ENCODE results near the gene PRDX1. TPM values are rescaled to one million over a fixed set of nuclear protein-coding genes. Genes with fewer than 3 reads are reported as not detected.
"Not testable (repeated sequence)": the region's sequence is repeated elsewhere in the genome, so short reads cannot be mapped to it uniquely, and the experiment has no call there.

PRDX1 gene
- total RNA-seq, 2 experiments from 2014 or later, result 746 to 755 TPM

DNA sequence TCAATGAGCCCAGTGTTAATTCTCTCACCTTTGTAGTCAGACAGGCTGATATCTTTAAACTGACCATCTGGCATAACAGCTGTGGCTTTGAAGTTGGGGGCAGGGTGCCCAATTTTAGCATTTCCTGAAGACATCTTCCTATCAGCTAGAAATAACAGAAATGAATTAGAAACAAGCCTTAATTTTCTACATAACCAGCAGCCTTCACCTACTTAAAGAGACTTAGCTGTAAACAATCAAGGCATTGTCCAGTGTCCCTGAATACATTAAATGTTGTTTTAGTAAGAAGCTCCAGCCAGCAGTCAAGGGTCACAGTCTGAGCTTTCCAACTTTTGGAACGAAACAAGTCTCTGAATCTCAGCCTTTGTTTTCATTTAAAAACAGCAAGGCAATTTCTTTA lies 2.8 kb downstream of the PRDX1 start:
- DNase-seq, result no peak
- Mint-ChIP-seq H3K9me3 (no peaks in the 10 kb centered on the region), H3K4me3 (peak overlapping the region; percentile 93), H3K27me3 (peaks cover 4% of the 10 kb centered on the region), H3K27ac (peak overlapping the region; percentile 23), H3K4me1 (peaks cover 50% of the 10 kb centered on the region), H3K36me3 (peaks cover 44% of the 10 kb centered on the region)

DNA sequence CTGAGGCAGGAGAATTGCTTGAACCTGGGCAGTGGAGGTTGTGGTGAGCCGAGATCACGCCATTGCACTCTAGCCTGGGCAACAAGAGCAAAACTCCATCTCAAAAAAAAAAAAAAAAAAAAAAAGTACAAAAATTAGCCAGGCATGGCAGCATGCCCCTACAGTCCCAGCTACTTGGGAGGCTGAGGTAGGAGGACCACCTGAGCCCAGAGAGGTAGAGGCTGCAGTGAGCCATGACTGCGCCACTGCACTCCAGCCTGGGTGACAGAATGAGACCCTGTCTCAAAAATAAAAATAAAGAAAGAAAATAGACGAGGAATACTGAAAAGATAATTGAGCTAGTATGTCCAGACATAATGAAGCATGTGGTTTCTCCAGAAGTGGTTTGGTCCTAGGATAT lies 3.3 kb downstream of the PRDX1 start:
- H3K36me3 Mint-ChIP-seq, result peaks cover 44% of the 10 kb centered on the region
- DNase-seq, H3K4me3 Mint-ChIP-seq, H3K9me3 Mint-ChIP-seq, H3K27me3 Mint-ChIP-seq: not testable (repeated sequence)
- peaks cover 50% of the 10 kb centered on the region for H3K4me1 Mint-ChIP-seq
- peak overlapping the region; percentile 68 for H3K27ac Mint-ChIP-seq

DNA sequence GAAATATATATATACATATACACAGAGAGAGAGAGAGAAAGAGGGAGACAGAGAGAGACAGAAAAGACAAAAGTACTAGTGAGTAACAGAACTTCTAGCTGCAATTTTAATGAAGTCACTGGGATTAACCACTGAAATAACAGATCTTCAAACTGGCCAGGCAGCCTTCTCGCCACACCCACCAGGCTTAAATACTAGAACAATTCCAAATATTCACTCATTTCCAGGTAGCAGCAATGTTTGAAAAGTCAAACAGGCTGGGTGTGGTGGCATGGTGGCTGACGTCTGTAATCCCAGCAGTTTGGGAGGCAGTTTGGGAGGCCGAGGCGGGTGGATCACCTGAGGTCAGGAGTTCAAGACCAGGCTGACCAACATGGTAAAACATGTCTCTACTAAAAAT lies 5.2 kb downstream of the PRDX1 start:
- H3K4me3 Mint-ChIP-seq, result no peak overlapping the region
- peak overlapping the region; percentile 45 for H3K27ac Mint-ChIP-seq
- peaks cover 49% of the 10 kb centered on the region for H3K36me3 Mint-ChIP-seq
- no peaks in the 10 kb centered on the region for H3K27me3 Mint-ChIP-seq
- no peak for DNase-seq
- no peaks in the 10 kb centered on the region for H3K9me3 Mint-ChIP-seq
- peaks cover 36% of the 10 kb centered on the region for H3K4me1 Mint-ChIP-seq

DNA sequence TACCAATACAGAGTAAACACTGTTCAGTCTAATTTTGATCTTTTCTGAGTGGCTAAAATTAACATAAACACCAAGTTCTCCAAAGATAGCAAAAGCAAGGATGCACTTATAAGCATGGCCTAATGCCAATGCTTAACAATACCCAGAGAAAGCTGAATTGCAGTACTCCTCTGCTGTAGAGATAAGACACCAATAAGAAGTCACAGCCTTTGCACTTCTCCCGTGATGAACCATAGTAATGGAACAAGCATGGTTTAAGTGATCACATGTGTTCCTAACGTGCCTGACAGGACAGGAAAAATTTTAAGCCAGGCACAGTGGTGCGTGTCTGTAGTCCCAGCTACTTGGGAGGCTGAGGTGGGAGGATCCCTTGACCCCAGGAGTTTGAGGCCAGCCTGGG lies 5.6 kb downstream of the PRDX1 start:
- Mint-ChIP-seq H3K36me3 (peaks cover 47% of the 10 kb centered on the region), H3K4me1 (peaks cover 36% of the 10 kb centered on the region), H3K27ac (no peak overlapping the region)

DNA sequence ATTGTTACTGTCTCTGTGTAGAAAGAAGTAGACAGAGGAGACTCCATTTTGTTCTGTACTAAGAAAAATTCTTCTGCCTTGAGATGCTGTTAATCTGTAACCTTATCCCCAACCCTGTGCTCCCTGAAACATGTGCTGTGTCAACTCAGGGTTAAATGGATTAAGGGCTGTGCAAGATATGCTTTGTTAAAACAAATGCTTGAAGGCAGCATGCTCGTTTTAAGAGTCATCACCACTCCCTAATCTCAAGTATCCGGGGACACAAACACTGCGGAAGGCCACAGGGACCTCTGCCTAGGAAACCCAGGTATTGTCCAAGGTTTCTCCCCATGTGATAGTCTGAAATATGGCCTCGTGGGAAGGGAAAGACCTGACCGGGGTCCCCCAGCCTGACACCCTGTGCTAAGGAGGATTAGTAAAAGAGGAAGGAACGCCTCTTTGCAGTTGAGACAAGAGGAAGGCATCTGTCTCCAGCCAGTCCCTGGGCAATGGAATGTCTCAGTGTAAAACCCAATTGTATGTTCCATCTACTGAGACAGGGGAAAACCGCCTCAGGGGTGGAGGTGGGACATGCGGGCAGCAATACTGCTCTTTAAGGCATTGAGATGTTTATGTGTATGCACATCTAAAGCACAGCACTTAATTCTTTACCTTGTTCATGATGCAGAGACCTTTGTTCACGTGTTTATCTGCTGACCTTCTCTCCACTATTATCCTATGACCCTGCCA lies 8.0 kb downstream of the PRDX1 start:
- Mint-ChIP-seq H3K27ac (peak overlapping the region; percentile 58), H3K36me3 (peaks cover 47% of the 10 kb centered on the region), H3K4me1 (peaks cover 23% of the 10 kb centered on the region)
- not testable (repeated sequence) for H3K4me3 Mint-ChIP-seq, H3K27me3 Mint-ChIP-seq, DNase-seq, H3K9me3 Mint-ChIP-seq

More for the DNA sequence above, 5.6 kb downstream of the PRDX1 start:
- no peak overlapping the region for H3K4me3 Mint-ChIP-seq
- H3K9me3 Mint-ChIP-seq, result no peaks in the 10 kb centered on the region
- H3K27me3 Mint-ChIP-seq, result no peaks in the 10 kb centered on the region
- DNase-seq, result no peak

DNA sequence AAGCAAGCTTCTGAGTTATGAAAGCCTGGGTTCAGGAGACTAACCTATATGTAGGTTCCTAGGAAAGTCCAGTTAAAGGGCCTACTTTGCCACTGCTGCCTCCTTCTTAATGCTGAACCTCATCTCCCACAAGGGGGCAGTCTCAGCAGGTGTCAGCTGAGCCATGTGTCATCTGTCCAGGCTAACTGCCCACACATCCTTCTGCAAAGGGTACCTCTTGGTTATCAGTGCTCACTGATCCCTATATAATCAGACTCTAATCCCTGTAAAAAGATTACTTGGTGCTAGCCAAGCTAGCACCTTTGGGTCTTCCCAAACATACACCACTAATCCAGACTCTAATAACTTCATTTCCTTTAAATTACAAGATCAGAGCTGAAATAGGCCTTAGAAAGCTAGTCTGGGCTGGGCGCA lies 9.0 kb downstream of the PRDX1 start:
- Mint-ChIP-seq H3K9me3 (no peaks in the 10 kb centered on the region), H3K27ac (peak overlapping the region; percentile 43), H3K36me3 (peaks cover 45% of the 10 kb centered on the region), H3K4me3 (no peak overlapping the region), H3K27me3 (no peaks in the 10 kb centered on the region), H3K4me1 (peaks cover 20% of the 10 kb centered on the region)
- peak; percentile 51 for DNase-seq

DNA sequence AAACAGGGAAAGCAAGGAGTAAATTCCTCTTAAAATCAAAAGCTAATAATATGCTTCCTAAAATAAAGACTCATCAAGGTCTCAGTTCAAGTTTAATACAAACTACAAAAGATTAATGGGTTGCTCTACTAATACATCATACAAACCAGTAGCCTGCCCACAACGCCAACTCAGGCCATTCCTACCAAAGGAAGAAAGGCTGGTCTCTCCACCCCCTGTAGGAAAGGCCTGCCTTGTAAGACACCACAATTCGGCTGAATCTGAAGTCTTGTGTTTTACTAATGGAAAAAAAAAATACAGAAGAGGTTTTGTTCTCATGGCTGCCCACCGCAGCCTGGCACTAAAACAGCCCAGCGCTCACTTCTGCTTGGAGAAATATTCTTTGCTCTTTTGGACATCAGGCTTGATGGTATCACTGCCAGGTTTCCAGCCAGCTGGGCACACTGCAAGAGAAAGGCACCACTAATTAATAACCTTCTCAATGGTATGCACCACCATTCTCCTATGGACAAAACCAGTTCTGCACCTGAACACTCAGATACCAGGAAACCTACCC lies 10.6 kb downstream of the PRDX1 start:
- H3K36me3 Mint-ChIP-seq, result peaks cover 32% of the 10 kb centered on the region
- H3K27ac Mint-ChIP-seq, result no peak overlapping the region
- DNase-seq, result no peak
- H3K4me1 Mint-ChIP-seq, result peaks cover 9% of the 10 kb centered on the region
- no peak overlapping the region for H3K4me3 Mint-ChIP-seq
- no peaks in the 10 kb centered on the region for H3K27me3 Mint-ChIP-seq
- H3K9me3 Mint-ChIP-seq, result no peaks in the 10 kb centered on the region

DNA sequence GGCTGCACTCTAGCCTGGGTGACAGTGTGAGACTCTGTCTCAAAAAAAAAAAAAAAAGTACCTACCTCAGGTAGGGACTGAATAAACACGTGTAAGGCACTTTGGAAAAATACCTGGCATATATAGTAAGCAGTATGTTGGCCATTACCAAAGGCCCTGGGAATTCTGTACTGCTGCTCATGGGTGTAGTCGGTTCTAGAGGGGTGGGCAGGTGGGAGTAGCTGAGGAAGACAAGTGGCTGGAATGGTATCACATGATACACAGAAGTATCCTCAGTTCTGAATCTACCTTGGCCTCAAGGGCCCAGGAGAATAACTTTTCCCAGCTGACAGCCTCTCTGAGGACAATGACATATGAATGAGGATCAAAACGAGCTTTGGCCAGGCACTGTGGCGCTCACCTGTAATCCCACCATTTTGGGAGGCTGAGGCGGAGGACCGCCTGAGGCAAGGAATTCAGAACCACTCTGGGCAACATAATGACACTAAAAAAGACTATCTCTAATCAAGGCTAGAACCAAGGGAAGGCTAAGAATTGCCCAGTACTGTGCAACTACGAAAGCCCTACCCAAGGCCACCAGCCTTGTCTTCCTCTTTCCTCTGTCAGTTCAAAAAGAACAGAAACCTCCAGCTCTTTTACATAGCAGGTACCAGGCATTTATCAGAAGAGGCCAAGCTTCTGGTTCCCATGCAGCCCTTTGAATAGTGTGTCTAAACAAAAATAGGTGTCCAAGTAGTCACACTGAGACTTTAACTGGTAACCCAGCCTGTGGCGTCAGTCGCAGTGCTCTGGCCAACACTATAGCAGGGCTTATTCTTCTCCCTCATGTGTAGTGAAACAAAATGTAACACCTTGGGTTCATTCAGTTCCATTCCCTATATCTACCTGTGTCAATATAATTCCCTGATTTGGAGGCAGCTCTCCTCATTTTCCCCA lies 11.4 kb downstream of the PRDX1 start:
- H3K27ac Mint-ChIP-seq, result no peak overlapping the region
- H3K4me3 Mint-ChIP-seq, result no peak overlapping the region
- no peaks in the 10 kb centered on the region for H3K9me3 Mint-ChIP-seq
- H3K27me3 Mint-ChIP-seq, result no peaks in the 10 kb centered on the region
- peaks cover 6% of the 10 kb centered on the region for H3K4me1 Mint-ChIP-seq
- H3K36me3 Mint-ChIP-seq, result peaks cover 28% of the 10 kb centered on the region
- no peak for DNase-seq

DNA sequence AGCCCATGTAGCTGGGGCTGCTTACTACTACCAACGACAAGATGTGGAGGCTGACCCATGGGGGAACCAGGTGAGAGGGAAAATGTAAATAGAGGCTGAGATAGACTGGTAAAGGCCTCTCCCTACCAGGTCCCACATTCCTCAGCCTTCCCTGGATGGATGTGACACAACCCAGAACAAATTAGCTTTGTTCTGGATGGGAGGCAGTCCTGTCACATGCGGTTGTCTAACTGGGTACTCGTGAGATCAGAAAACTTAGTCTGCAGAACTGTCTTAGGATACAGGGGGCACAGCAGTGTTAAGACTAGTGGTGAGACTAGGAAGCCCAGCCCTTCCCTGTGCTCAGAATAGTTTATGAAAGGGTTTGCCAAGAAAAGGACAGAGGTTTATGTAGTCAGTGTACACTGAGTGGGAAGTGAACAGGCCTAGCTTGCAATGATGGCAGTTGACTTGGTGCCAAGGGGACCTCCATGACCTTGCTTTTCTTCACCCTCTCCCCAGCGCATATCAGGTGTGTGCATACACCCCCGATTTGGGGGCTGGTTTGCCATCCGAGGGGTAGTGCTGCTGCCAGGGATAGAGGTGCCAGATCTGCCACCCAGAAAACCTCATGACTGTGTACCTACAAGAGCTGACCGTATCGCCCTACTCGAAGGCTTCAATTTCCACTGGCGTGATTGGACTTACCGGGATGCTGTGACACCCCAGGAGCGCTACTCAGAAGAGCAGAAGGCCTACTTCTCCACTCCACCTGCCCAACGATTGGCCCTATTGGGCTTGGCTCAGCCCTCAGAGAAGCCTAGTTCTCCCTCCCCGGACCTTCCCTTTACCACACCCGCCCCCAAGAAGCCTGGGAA lies 13.2 kb downstream of the PRDX1 start:
- H3K27me3 Mint-ChIP-seq, result no peaks in the 10 kb centered on the region
- DNase-seq, result no peak
- peaks cover 2% of the 10 kb centered on the region for H3K4me1 Mint-ChIP-seq
- H3K36me3 Mint-ChIP-seq, result peaks cover 20% of the 10 kb centered on the region
- no peak overlapping the region for H3K4me3 Mint-ChIP-seq
- H3K9me3 Mint-ChIP-seq, result no peaks in the 10 kb centered on the region
- H3K27ac Mint-ChIP-seq, result peak overlapping the region; percentile 3

DNA sequence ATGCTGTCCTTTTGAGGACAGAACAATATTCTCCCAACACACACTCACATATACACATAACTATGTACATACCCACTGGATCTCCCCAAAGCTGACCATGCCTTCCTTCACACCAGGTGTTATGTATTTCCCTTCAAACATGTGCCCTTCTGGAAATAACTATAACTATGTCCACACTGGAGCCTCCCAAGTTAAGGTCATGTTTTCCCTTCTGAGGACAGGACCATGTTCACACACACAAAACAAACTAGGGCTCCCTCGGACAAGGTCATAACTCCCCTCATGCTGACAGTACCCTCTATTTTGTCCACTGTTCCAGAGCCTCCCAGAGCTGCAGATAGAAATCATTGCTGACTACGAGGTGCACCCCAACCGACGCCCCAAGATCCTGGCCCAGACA lies 13.8 kb downstream of the PRDX1 start:
- peaks cover 20% of the 10 kb centered on the region for H3K36me3 Mint-ChIP-seq
- no peaks in the 10 kb centered on the region for H3K9me3 Mint-ChIP-seq
- DNase-seq, result no peak
- no peak overlapping the region for H3K4me3 Mint-ChIP-seq
- H3K4me1 Mint-ChIP-seq, result peaks cover 2% of the 10 kb centered on the region
- H3K27ac Mint-ChIP-seq, result peak overlapping the region; percentile 3
- no peaks in the 10 kb centered on the region for H3K27me3 Mint-ChIP-seq

DNA sequence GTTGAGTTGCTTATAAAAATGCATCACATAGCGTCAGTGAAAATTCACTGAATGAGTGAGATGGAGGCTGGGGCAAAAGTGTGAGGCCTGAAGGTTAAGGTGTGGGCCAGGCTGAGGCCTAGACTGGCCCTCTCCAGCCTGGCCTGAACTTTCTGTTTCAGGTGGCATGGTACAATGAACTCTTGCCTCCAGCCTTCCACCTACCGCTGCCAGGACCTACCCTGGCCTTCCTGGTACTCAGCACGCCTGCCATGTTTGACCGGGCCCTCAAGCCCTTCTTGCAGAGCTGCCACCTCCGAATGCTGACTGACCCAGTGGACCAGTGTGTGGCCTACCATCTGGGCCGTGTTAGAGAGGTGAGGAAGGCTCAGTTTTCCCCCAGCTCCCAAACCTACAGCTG lies 14.5 kb downstream of the PRDX1 start:
- no peak for DNase-seq
- peaks cover 18% of the 10 kb centered on the region for H3K36me3 Mint-ChIP-seq
- H3K4me3 Mint-ChIP-seq, result no peak overlapping the region
- H3K9me3 Mint-ChIP-seq, result no peaks in the 10 kb centered on the region
- no peaks in the 10 kb centered on the region for H3K4me1 Mint-ChIP-seq
- H3K27me3 Mint-ChIP-seq, result no peaks in the 10 kb centered on the region
- H3K27ac Mint-ChIP-seq, result no peak overlapping the region

DNA sequence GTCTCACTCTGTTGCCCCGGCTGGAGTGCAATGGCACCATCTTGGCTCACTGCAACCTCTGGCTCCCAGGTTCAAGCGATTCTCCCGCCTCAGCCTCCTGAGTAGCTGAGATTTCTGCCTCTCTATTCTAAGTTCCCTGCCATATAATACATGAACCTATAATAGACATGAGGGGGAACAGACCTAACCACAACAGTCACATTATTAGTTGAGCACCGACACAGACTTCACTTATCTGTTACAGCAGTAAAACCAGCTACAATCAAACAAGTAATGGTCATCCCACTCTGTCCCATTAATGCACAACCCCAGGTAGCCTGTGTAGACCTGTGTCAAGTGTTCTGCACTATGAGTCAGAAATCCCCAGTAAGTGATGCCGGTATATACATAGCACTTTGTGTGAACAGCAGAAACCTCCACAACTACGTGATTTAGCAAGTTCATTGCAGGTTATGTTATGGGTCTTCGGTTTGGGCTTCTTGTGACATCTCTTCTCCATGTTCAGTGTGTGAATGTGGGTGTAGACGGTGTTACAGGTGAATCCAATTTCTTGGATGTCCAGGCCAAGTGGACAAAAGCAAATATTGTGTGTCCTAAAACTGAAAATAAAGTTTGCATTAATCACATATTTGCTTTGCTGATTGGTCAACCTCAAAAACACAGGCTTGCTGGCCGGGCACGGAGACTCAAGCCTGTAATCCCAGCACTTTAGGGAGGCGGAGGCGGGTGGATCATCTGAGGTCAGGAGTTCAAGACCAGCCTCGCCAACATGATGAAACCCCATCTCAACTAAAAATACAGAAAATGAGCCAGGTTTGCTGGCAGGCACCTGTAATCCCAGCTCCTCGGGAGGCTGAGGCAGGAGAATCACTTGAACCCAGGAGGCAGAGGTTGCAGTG lies 18.0 kb downstream of the PRDX1 start:
- no peak overlapping the region for H3K27ac Mint-ChIP-seq
- no peaks in the 10 kb centered on the region for H3K9me3 Mint-ChIP-seq
- no peaks in the 10 kb centered on the region for H3K27me3 Mint-ChIP-seq
- H3K4me3 Mint-ChIP-seq, result no peak overlapping the region
- DNase-seq, result no peak
- H3K4me1 Mint-ChIP-seq, result peaks cover 22% of the 10 kb centered on the region
- no peaks in the 10 kb centered on the region for H3K36me3 Mint-ChIP-seq

DNA sequence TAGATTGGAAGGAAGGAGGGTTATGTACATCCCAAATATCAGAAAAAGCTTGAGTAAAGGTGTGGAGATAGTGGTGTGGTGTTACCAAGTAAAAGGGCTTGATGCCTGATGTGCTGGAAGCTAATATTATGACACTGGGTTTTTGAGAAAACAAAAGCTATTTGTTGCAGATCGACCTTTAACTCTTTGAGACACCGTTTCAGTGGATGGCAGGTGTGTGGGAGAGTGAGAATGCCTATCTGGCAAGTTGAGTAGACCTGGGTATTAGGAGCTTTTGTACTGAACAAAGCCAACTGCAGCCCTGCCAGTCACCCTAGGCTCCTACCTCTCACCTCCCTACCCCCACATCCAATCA lies 20.2 kb downstream of the PRDX1 start:
- Mint-ChIP-seq H3K36me3 (peaks cover 2% of the 10 kb centered on the region), H3K27ac (no peak overlapping the region), H3K27me3 (no peaks in the 10 kb centered on the region), H3K4me1 (peaks cover 23% of the 10 kb centered on the region), H3K4me3 (peak overlapping the region; percentile 85), H3K9me3 (no peaks in the 10 kb centered on the region)
- DNase-seq, result no peak

DNA sequence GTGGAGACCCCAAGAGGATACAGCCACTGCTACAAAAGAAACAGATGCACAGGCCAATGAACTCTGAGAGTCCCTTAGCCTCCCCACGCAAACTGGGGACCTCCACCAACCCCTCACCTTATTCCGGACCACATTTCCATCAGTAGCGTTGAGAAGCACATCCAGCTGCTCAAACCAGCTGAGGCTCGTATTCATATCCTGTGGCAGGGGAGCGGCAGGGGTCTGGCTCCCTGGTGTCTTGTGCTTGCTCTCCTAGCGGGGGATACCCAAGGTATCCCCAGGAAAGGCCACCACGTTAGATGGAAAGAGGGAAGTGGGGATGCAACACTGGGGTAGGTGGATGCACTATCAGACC lies 22.3 kb downstream of the PRDX1 start:
- Mint-ChIP-seq H3K4me1 (peaks cover 23% of the 10 kb centered on the region), H3K36me3 (peaks cover 2% of the 10 kb centered on the region), H3K9me3 (no peaks in the 10 kb centered on the region), H3K27me3 (no peaks in the 10 kb centered on the region), H3K4me3 (peak overlapping the region; percentile 85), H3K27ac (peak overlapping the region; percentile 92)
- peak; percentile 19 for DNase-seq

Measured in activated naive CD8-positive, alpha-beta T cell treated with anti-CD3 and anti-CD28 coated beads for 36 hours (primary cell).